CD1c-positive myeloid dendritic cell (primary cell): ENCODE measurements around the gene PNPLA8.
"Not testable (repeated sequence)": the region's sequence is repeated elsewhere in the genome, so short reads cannot be mapped to it uniquely, and the experiment has no call there.

Experiments
- DNase-seq: peaks from one replicate; pipeline ENCODE4 v3.0.0-alpha.2; 2016; ENCODE audit errors: extremely low spot score

PNPLA8 gene

DNA sequence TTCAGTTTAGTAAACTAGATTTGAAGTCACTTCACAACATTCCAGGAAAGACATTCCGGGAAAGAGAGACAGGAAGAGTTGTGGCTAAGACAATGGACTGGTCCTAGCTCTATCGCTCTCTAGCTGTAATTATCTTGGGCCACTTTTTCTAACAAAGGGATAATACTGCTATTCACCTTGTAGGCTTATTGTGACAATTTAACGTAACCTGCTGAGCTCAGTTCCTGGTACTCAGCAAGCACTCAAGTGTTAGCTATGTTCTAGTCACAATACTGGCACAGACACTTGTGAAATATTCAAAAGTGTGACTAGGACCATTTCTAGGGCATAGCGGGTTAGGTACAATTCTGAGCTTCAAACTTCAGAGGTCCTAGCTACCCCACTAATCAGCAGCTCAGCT, 57.7 kb downstream of the PNPLA8 start:
- DNase-seq: no peak

DNA sequence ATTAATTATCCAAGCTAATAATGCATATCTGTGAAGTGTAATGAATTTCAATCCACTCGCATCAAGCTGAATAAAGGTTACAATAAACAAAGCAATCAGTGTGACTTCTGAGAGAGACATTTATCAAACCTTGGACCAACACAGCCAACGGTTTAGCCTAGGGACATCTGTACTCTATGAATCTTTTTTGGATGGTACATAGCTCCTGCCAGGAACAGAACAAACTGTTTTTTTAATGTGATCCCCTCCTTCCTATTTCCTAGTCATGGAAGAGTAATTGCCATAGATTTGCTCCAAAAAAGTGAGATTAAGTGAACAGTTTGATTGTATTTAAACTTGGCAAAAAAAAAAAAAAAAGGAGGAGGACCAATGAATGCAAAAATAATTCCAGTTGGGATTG, 58.5 kb downstream of the PNPLA8 start:
- no peak for DNase-seq

DNA sequence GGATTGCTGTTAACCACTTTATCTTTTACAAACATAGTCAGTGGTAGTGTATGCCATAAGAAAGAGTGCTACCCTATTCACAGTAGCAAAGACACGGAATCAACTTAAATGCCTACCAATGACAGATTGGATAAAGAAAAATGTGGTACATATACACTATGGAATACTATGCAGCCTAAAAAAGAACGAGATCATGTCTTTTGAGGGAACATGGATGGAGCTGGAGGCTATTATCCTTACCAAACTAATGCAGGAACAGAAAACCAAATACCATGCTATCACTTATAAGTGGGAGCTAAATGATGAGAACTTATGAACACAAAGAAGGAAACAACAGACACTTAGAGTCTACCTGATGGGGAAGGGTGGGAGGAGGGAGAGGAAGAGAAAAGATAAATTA, 59.6 kb downstream of the PNPLA8 start:
- not testable (repeated sequence) for DNase-seq

DNA sequence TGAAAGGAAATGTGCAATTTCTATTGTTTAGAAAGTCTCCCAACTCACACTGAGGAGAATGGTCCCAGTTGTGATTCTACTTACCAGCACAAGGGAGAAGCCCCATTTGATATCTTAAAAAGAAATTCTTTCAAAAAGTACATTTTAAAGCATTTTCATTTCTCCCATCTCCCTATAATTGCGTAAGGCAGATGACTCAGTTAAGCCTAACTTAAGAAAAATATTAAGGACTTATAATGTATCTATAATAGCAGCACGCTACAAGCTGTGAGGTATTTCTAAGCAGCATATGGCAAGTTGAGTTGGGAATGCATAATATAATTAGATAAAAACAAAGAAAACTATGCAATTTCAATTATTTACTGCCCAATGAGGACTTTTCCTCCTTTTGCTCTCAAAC, 61.2 kb downstream of the PNPLA8 start:
- no peak for DNase-seq

DNA sequence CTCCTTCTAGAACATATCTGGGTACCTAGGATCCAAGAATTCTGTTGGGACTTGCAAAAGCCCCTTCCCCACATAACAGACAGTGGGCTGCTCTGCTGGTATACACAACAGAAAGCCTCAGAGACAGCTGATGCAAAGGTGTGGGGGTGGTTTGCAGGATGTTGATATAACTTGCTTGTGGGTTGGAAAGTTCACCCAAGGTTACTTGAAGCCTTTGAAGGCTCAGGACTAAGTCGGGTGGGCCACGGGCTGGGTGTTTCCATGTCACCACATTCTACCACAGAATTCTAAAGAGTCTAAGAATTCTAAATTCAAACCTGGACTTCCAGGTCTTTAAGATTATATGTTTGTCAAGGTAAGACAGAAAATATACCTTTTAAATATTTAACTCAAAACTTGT, 62.3 kb downstream of the PNPLA8 start:
- no peak for DNase-seq

DNA sequence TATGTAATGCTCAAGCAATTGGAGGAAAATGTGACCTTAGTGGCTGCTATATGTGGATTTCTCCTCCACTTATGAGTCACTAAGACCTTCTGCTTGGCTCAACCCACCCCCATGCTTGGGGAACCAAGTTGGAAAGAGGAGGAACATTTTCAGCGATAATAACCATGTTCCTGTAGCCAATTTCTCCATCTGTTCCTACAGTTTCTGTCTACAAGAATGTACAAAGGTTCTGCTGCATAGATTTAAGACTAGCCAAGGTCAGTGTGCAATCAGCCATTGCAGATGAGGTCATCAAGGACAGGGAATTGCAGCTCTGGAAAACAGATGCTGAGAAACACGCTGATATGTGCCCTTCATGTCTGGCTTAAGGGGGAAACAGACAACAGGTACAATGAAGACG, 64.1 kb downstream of the PNPLA8 start:
- DNase-seq: no peak

DNA sequence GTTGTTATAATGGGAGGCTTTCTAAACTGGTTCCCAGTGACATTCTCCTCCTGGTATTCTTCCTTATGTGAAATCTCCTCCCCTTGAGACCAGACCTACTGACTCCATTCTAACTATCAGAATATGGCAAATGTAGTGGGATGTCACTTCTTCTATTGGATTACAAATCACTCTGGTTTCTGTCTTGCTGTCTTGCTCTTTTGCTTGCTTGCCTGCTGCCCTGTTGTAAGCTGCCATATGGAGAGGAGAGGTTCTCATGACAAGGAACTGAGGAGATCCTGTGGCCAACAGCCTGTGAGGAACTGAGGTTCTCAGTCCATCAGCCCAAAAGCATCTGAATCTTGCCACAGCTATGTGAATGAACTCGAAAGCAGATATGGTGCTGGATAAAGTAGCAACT, 65.0 kb downstream of the PNPLA8 start:
- no peak for DNase-seq

DNA sequence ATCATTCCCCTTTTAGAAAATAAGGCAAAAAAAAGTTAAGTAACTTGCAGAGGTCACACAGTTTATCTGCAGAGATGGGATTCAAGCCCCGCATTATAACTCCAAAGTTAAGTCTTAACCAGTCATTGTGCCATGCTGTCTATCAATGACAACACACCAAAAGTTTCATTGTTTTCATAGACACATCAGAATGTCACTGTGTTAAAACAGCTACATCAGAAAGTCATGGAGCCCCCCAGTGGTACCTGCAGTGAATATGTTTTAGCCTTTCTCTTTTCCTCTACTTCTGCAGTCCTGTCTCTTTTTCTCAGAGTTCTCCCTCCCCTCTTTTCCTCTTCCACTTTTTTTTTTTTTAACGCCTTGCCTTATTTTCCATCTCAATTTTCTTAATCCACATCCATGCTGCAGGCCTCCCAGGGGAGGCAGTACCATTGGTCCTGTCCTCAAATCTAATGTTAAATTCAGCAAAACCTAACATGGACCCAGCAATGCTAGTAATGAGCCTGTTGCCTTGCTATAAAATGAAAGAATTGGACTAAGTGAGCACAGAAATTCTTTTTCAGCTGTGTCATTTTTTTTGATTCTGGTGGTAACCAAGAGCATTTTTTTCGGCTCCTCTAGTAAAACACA, 65.9 kb downstream of the PNPLA8 start:
- no peak for DNase-seq

DNA sequence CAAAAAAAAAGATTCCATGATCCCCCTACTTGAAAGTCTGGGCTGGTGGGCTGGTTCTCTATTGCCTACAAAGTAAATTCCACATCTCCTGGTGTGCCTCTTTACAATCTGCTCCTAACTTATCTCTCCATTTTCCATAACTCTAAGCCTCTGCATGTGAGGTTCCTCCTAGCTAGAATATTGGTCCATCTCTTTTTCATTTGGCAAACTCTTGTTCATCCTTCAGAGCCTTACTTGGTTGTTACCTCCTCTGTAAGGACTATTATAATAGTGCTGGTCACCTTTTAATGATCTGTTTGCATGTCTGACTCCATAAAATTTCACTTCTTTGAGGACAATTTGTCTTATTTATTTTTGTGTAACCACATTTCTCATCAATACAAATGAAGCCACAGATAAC, 68.1 kb downstream of the PNPLA8 start:
- DNase-seq: no peak

DNA sequence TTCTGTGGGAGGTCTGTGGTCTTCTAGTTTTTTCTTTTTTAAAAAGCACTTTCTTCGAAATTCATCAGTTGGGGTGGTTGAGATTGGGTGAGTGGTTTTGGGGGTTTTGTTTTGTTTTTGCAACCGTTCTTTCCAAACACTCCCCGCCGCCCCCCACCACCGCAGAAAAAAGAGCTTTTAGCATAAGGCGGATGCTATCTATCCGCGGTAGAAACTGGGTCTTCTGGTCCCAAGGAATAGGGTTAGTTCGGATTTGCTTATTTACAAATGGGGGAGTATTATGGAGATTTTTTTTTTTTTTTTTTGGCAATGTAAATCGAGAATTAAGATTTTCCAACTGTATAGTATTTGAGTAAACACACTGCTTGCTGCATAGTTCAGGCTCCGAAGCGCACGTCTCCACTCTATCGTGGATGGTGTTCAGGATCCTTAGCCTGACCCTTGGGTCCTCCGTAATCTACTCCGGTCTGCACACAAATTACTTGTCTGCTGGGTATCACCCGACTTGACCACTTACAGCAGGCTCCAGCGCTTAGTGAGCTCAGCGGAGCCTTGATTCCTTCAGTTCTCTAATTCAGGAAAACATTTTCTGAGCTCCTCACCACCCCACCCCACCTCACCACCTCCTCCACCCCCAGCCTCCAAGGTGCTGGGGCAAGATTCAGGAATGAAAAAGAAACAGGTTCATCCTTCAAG, 68.9 kb downstream of the PNPLA8 start:
- DNase-seq: no peak

DNA sequence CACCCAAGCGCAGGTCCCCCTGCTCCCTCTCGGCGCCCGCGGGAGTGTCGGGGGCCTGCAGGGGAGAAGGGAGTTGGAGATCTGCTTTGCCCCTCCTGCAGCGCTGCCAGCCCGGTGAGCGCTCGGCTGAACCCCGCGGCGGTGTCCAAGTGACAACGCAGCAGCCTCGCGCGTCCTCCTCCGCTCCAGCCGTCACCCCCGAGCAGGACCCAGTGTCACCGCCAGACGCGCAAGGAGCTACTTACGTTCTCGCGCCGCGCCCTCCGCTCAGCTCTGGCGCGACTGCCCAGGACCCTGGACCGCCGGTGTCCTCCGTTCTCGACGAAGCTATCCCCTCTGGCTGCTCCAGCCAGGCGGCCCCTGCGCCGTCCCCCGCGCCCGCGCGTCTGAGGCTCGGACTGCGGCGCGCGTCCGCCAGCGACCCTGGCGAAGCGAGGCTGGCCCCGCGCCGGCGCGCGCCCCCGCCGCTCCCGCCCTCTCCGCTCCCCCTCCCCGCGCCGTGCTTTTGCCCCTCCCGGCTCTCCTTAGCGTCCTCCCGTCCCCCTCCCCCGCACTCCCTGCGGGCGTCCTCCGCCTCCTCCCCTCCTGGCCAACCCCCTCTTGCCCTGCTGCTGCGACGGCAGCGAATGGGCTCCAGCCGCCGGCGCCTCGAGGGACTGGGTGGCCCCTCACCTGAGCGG, 69.8 kb downstream of the PNPLA8 start, which contains the start of gene NRCAM:
TSS of gene NRCAM (minus strand) at position 439 of the 680 bp plus-strand sequence. CDS start 216,372 bp downstream, outside the sequence.
- DNase-seq: peak; percentile 6

DNA sequence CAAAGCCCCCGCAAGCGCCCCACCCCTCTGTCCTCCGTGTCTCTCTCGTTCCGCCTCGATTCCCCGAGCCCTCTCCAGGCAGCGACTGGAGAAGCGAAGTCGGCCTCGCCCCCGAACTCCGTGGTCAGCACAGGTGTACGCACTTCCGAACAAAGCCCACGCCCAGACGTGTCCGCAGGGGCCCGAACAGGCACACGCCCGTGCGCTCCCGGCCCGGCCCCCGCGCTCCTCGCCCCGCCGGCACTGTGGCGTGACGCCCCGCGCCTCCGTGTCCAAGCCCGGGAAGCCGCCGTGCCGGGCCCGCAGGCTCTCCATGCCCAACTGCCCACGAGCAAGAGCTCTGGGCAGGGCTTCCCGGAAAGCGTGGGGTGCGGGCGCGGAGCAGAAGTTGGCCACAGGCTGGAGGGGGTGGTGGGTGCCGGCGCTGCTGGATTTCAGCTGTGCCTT, 70.4 kb downstream of the PNPLA8 start:
- DNase-seq: peak; percentile 54

DNA sequence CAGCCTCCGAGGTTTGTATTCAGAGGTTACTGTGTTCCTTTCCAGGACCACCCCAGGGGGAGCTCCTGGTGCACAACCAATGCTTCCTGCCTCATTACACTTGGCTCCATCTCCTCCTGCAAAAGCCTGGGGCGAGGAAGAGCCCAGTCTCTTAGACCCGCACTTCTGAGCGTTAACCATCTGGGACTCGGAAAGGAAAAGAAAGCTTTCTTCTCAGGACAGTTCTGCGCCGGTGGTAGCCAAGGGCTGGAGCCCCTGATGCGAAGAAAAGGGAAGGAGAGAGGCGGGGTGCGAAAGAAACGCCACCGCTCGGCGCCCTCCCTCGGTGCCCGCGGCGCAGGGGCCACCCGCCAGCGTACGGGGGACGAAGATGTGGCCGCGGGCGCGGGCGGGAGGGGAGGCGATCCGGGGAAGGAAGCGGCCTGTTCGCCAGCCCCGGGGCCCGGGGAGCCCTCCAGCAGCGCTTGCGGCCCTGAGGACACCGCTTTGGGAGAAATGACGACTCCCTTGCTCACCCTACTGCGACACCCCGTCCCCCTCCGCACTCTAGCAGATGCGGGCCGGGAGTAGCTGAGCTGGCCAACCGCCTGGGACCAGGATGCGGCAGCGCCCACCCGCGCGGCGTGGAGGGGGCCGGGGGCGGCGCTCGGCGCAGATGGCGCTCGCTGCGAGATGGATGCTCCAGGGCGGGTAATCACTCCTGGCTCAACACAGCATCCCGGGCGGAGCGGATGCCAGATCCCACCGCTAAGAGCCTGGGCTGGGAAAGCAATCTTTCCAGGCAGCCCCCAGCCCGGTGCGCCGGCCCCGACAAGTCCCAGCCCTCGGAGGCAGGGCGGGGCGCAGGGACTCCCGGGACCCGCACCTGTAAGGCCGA, 71.0 kb downstream of the PNPLA8 start:
- DNase-seq: peak; percentile 6

DNA sequence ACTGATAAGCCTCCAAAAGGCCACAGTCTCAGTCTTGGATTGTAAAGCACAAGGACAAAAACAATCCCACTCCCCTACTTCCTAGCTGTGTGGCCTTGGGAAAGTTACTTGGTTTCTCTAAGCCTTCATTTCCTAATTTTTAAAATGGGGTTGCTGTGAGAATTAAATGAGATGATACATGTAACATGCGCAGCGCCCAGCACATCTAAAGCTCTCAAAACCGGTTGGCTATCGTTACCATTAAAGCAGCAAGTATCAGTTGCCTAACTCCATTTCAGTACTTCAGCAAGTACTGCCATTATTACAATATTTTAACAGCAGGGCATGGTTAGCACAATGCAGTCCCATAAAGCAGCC, 71.6 kb downstream of the PNPLA8 start:
- DNase-seq: no peak

DNA sequence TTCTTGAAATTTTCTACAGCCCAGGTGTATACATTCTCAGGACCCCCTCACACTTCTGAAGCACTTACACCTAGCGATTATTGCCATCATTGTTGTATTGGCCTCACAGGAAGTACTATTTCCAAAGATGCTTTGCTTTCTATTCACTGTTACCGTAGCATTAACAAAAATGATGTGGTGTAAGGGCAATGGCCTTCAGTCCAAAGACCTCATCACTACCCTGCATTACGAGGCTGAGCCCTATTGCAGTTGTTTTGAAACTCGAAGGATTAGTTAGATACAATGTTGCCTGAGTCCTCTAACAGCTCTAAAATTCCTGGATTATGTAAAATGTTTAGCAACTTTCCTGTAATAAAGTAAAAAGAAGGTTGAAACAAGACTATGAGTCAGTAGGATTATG, 72.6 kb downstream of the PNPLA8 start:
- DNase-seq: no peak

DNA sequence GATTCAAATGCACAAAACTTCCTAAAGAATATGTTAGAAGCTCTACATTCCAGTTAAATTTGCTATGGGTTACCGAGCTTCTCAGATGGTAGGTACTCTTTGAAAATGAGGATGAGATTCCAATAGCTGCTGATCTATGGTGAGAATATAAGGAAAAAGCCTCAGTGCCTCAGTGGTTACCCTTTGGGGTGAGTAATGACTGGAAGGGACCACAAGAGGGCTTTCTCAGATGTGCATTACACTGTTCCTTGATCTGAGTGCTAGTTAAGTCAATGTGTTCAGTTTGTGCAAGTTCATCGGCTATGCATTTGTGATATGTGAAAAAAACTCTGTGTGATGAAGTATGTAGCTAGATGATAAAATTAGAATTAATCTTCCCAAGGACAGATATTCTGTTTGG, 73.2 kb downstream of the PNPLA8 start:
- DNase-seq: peak; percentile 19

DNA sequence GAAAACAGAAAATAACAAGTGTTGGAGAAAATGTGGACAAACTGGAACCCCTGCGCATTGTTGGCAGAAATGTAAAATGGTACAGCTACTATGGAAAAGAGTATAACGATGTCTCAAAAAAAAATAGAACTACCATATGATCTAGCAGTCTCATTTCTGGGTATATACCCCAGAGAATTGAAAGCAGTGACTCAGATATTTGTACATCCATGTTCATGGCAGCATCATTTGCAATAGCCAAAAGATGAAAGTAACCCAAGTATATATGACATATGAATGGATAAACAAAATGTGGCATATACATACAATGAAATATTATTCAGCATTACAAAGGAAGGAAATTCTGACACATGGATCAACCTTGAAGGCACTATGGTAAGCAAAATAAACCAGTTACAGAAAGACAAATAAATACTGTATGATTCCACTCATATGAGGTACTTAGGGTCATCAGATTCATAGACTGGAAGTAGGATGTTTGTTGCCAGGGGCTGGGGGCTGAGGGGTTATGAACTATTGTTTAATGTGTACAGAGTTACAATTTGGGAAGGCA, 74.6 kb downstream of the PNPLA8 start:
- DNase-seq: no peak

DNA sequence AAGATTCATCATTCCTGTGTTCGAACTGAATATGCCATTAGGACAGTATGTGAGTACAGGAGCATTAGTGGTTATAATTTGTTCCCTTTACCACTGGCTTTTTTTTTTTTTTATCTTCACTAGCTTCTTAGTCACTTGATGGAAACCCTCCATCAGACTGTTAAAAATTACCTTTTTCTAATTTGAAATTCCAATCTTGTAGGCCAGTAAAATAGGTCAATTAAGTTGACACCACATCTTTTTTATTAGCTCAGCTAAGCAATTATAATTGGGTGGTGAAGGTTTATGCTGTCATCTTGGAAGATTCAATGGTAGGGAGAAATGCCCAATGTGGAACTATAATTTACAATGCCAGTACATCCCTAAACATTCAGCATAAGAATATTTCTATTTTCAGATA, 75.8 kb downstream of the PNPLA8 start:
- no peak for DNase-seq

DNA sequence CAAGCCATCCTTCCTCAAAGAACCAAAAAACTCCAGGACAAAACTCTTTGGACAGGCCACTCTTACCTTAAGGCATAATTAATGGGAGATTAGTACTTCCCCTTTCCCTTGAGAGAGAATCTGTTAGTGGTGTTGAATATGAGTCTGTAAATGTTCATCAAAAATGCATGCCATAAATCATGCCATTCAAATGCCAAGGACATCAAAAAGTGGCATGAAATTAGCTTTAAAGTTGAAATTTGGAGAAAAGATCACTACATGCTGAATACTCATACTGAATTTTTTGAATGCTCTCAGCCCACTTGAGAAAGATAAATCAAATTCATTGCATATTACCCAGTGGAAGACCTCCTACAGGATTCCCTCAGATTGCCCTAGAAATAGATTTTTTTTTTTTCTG, 76.4 kb downstream of the PNPLA8 start:
- DNase-seq: no peak

DNA sequence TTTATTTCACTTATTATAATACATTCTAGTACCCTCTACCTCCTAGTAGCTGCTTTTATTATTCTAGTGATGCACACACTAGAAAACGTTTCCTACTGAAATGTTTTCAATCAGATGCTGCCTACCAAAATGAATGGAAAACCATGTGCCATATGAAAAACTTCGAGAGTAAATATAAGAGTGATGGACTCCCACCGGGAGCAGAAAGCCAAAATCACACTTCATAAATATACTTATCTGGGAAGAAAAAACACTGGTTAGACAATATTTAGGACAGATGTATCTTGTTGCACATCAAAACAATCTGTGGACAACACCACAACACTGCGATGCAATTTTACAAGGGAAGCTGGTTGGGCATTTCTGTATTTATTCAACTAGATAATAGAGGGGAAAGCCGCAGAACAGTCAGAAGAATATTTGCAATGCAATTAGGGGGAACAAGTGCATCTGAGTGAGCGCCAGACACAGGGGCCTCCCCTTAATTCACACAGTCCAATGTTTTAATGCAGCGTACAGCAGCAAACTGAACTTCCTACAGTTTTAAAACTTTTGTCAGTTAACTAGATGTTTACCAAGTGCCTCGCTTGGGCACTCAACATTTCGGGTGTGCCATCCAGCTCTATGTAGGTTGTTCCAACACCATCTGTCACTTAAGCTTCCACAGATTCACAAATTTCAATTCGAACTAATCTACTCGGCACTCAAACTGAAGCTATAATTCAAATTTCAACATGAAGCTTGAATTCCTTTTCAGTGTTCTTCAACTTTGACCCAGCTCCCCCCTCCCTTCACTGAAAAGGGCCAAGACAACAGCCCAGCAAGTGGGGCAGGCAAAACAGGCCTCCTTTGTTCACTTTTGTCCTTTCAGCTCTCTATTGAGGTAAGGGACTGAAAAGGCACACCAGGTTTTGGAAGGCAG, 77.1 kb downstream of the PNPLA8 start:
- no peak for DNase-seq
